Upper lobe of left lung (tissue), 6 donors: ENCODE data around the gene TPSG1. TPM values are rescaled to one million over a fixed set of nuclear protein-coding genes. Genes with fewer than 3 reads are reported as not detected.
A peak's percentile ranks its signal among the peaks of the same experiment; 100 is the strongest.

Source experiments
- ATAC-seq, 2 donors: fragments of 200-7000 bp; cut with Tn5 transposase; one replicate each; pipeline ENCODE4 v1.9.1; 2022; ENCODE audit warnings: mild to moderate bottlenecking in 2 of 2, moderate library complexity in 2 of 2; ENCODE audit not compliant: low FRiP score in 2 of 2
- DNase-seq, 2 donors: peaks; one replicate each; pipeline ENCODE4 v3.0.0-alpha.2; 2019 to 2020
- H3K27ac ChIP-seq, 4 donors: fragments of 200-600 bp; sonication (generic); one replicate each; pipeline ENCODE4 v1.5.1; 2016 to 2019
- H3K27me3 ChIP-seq, 4 donors: fragments of 200-600 bp; sonication (generic); one replicate each; pipeline ENCODE4 v1.5.1; 2017 to 2019
- H3K36me3 ChIP-seq, 4 donors: fragments of 200-600 bp; sonication (generic); one replicate each; pipeline ENCODE4 v1.5.1; 2016 to 2019
- H3K4me1 ChIP-seq, 4 donors: fragments of 200-600 bp; sonication (generic); one replicate each; pipeline ENCODE4 v1.5.1; 2018 to 2019
- H3K4me3 ChIP-seq, 4 donors: fragments of 200-600 bp; sonication (generic); one replicate each; pipeline ENCODE4 v1.5.1; 2017 to 2019; ENCODE audit warnings: mild to moderate bottlenecking in 2 of 4, moderate library complexity in 1 of 4
- H3K9me3 ChIP-seq, 4 donors: fragments of 200-600 bp; sonication (generic); one replicate each; pipeline ENCODE4 v1.5.1; 2018 to 2019
- EP300 ChIP-seq, 4 donors: sonication (generic); formaldehyde crosslinking; IDR thresholded peaks; one replicate each; pipeline ENCODE4 v1.5.1; 2017; ENCODE audit warnings: antibody characterized with exemption in 4 of 4, control low read depth in 2 of 4
- POLR2A ChIP-seq, 4 donors: fragments of 450-650 bp; IDR thresholded peaks; one replicate each; pipeline ENCODE4 v1.5.1; 2016 to 2017; ENCODE audit warnings: antibody characterized with exemption in 4 of 4, mild to moderate bottlenecking in 2 of 4
- POLR2AphosphoS5 ChIP-seq, 2 donors: sonication (generic); formaldehyde crosslinking; IDR thresholded peaks; one replicate each; pipeline ENCODE4 v1.5.1; 2017; ENCODE audit warnings: antibody characterized with exemption in 2 of 2
- WGBS, 2 donors: methylation state at CpG; one replicate each; pipeline ENCODE4 v1.1.5; 2017 to 2018; 5-methylcytosine and 5-hydroxymethylcytosine counted together
- total RNA-seq, 6 donors: library from RNA; depleted of rRNA in 4 of 6; stranded (reverse); fragments of >200 nt in 4 of 6; gene quantifications; one replicate each; pipeline versions ENCODE4 v1.1.0 to v1.2.1, GENCODE V29; 2016 to 2021
- TF ChIP-seq, protein P1 (sequence below), 6 experiments: fragments of 450-650 bp in 4 of 6; fragments of 200-600 bp in 2 of 6; sonication (generic) in 2 of 6; IDR thresholded peaks; one replicate each; pipeline ENCODE4 v1.5.1; 2016 to 2019; ENCODE audit warnings: antibody characterized with exemption in 6 of 6
- donor health status: DM: no; HTN: no; CAD: no; lungs with moderate emphysema.
- donor health status: DM: no; HTN: yes; CAD: no; lungs with severe emphysema.

Gene TPSG1
- total RNA-seq, 6 donors from 2014 or later, result 0.61 to 38.8 (median 3.7) TPM; not detected in 2

- DNase-seq (no peak), ATAC-seq (no peak)
- 67 to 70% methylated on average over 9 to 33 of the region's 38 CpGs for WGBS, 2 donors
- Histone ChIP-seq H3K36me3 (no peaks in the 10 kb centered on the region), H3K27me3 (no peaks in the 10 kb centered on the region), H3K9me3 (no peaks in the 10 kb centered on the region), H3K27ac (peak overlapping the region in 3 of 4 donors; percentile 48 to 59 (median 52)), H3K4me3 (no peak overlapping the region), H3K4me1 (peaks cover 10 to 30% (median 17%) of the 10 kb centered on the region in 4 donors)
- TF ChIP-seq POLR2A (IDR thresholded peaks at IDR 0.05), result no peak
- peak in 1 of 2 donors; percentile 17 for TF ChIP-seq POLR2AphosphoS5 (IDR thresholded peaks at IDR 0.05)
- TF ChIP-seq, protein P1, sequence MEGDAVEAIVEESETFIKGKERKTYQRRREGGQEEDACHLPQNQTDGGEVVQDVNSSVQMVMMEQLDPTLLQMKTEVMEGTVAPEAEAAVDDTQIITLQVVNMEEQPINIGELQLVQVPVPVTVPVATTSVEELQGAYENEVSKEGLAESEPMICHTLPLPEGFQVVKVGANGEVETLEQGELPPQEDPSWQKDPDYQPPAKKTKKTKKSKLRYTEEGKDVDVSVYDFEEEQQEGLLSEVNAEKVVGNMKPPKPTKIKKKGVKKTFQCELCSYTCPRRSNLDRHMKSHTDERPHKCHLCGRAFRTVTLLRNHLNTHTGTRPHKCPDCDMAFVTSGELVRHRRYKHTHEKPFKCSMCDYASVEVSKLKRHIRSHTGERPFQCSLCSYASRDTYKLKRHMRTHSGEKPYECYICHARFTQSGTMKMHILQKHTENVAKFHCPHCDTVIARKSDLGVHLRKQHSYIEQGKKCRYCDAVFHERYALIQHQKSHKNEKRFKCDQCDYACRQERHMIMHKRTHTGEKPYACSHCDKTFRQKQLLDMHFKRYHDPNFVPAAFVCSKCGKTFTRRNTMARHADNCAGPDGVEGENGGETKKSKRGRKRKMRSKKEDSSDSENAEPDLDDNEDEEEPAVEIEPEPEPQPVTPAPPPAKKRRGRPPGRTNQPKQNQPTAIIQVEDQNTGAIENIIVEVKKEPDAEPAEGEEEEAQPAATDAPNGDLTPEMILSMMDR (IDR thresholded peaks at IDR 0.05), result no peak
- TF ChIP-seq EP300 (IDR thresholded peaks at IDR 0.05), result peak in 1 of 4 donors; percentile 29
Observed at GRCh38 chr16:1180549-1181403, 44.3 kb downstream of the TPSG1 start.

DNA sequence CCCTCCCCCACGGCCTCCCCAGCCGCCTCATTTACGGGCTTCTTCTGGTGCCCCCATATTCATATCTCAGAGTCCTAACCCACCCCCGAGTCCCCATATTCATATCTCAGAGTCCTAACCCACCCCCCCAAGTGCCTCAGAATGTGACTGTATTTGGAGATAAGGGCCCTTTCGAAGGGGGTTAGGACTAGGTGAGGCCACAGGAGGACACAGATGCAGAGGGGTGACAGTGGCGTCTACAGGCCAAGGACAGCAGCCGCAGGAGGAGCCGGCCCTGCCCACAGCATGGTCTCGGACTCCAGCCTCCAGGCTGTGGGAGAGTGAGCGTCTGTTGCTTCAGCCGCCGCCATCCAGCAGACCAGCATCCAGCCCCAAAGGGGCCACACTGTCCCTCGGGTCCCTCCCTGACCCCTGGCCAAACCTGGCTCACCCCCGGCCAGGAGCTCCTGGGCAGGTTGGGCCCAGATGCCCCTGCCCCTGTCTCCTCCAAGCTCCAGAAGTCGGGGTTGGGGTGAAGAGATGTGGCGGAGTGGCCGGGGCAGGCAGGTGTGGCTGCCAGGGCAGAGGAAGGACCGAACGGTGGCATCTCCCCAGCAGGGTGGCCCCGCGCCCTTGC is 46.7 kb downstream of the TPSG1 start:
- no peak overlapping the region for H3K27ac ChIP-seq
- DNase-seq (no peak), ATAC-seq (no peak)
- peaks cover 10 to 29% (median 17%) of the 10 kb centered on the region in 4 donors for H3K4me1 ChIP-seq
- no peaks in the 10 kb centered on the region for H3K9me3 ChIP-seq
- H3K36me3 ChIP-seq, result no peaks in the 10 kb centered on the region
- WGBS, 2 donors, result 67 to 80% methylated on average over 7 to 21 of the region's 21 CpGs
- H3K4me3 ChIP-seq, result no peak overlapping the region
- TF ChIP-seq EP300 (IDR thresholded peaks at IDR 0.05) (no peak), POLR2AphosphoS5 (IDR thresholded peaks at IDR 0.05) (no peak), POLR2A (IDR thresholded peaks at IDR 0.05) (no peak)
- TF ChIP-seq, protein P1 (IDR thresholded peaks at IDR 0.05), result no peak
- no peaks in the 10 kb centered on the region for H3K27me3 ChIP-seq

GRCh38 chr16:1177750-1178149 is 47.3 kb downstream of the TPSG1 start:
- WGBS, 2 donors, result 80 to 90% methylated on average over 10 of the region's 13 CpGs
- no peaks in the 10 kb centered on the region for H3K27me3 ChIP-seq
- no peak overlapping the region for H3K27ac ChIP-seq
- H3K9me3 ChIP-seq, result no peaks in the 10 kb centered on the region
- TF ChIP-seq EP300 (IDR thresholded peaks at IDR 0.05), result no peak
- peaks cover 6 to 22% (median 13%) of the 10 kb centered on the region in 4 donors for H3K4me1 ChIP-seq
- no peak for DNase-seq
- no peak for ATAC-seq
- H3K36me3 ChIP-seq, result no peaks in the 10 kb centered on the region
- H3K4me3 ChIP-seq, result no peak overlapping the region

GRCh38 chr16:1177053-1177452 is 48.0 kb downstream of the TPSG1 start:
- Histone ChIP-seq H3K27me3 (no peaks in the 10 kb centered on the region), H3K36me3 (no peaks in the 10 kb centered on the region), H3K4me1 (peaks cover 0 to 15% (median 7%) of the 10 kb centered on the region in 4 donors), H3K4me3 (no peak overlapping the region), H3K9me3 (no peaks in the 10 kb centered on the region), H3K27ac (no peak overlapping the region)
- DNase-seq, result no peak
- TF ChIP-seq POLR2AphosphoS5 (IDR thresholded peaks at IDR 0.05) (no peak), EP300 (IDR thresholded peaks at IDR 0.05) (no peak), POLR2A (IDR thresholded peaks at IDR 0.05) (no peak)
- TF ChIP-seq, protein P1 (IDR thresholded peaks at IDR 0.05), result no peak
- 72 to 81% methylated on average over 17 to 19 of the region's 19 CpGs for WGBS, 2 donors
- no peak for ATAC-seq

GRCh38 chr16:1176280-1176897 is 48.7 kb downstream of the TPSG1 start:
- Histone ChIP-seq H3K9me3 (no peaks in the 10 kb centered on the region), H3K27ac (no peak overlapping the region), H3K4me3 (no peak overlapping the region), H3K27me3 (no peaks in the 10 kb centered on the region), H3K4me1 (peaks cover 0 to 9% (median 2%) of the 10 kb centered on the region in 4 donors), H3K36me3 (no peaks in the 10 kb centered on the region)
- no peak for DNase-seq
- WGBS, 2 donors, result 70 to 82% methylated on average over 6 to 18 of the region's 24 CpGs
- ATAC-seq, result no peak
- TF ChIP-seq, protein P1 (IDR thresholded peaks at IDR 0.05), result no peak
- TF ChIP-seq EP300 (IDR thresholded peaks at IDR 0.05), result no peak
- TF ChIP-seq POLR2A (IDR thresholded peaks at IDR 0.05), result no peak
- no peak for TF ChIP-seq POLR2AphosphoS5 (IDR thresholded peaks at IDR 0.05)
